ENCODE results near the gene TTC7B.

TTC7B gene

GRCh38 chr14:90641615-90642243 lies 174.5 kb downstream of the TTC7B start:
- no peak for DNase-seq

- DNase-seq: no peak
Observed at GRCh38 chr14:90641168-90641567, 175.1 kb downstream of the TTC7B start.

GRCh38 chr14:90639641-90640040 lies 176.6 kb downstream of the TTC7B start:
- DNase-seq: no peak

- DNase-seq: no peak
Observed at GRCh38 chr14:90632871-90633270, 183.4 kb downstream of the TTC7B start.

GRCh38 chr14:90632451-90632850 lies 183.8 kb downstream of the TTC7B start:
- no peak for DNase-seq

- DNase-seq: no peak
Observed at GRCh38 chr14:90630171-90630806, 185.9 kb downstream of the TTC7B start.

GRCh38 chr14:90629471-90629870 lies 186.8 kb downstream of the TTC7B start:
- DNase-seq: no peak

GRCh38 chr14:90628825-90629224 lies 187.4 kb downstream of the TTC7B start:
- DNase-seq: no peak

GRCh38 chr14:90627478-90627877 lies 188.8 kb downstream of the TTC7B start:
- no peak for DNase-seq

- DNase-seq: no peak
Observed at GRCh38 chr14:90626550-90626949, 189.7 kb downstream of the TTC7B start.

- DNase-seq: no peak
Observed at GRCh38 chr14:90625445-90625844, 190.8 kb downstream of the TTC7B start.

GRCh38 chr14:90624732-90625400 lies 191.4 kb downstream of the TTC7B start:
- no peak for DNase-seq

GRCh38 chr14:90624227-90624626 lies 192.0 kb downstream of the TTC7B start:
- DNase-seq: no peak

GRCh38 chr14:90621201-90621600 lies 195.0 kb downstream of the TTC7B start:
- no peak for DNase-seq

GRCh38 chr14:90620568-90621077 lies 195.6 kb downstream of the TTC7B start:
- DNase-seq: no peak

- DNase-seq: no peak
Observed at GRCh38 chr14:90619911-90620310, 196.3 kb downstream of the TTC7B start.

- no peak for DNase-seq
Observed at GRCh38 chr14:90617961-90618360, 198.3 kb downstream of the TTC7B start.

- no peak for DNase-seq
Observed at GRCh38 chr14:90616881-90617280, 199.3 kb downstream of the TTC7B start.

GRCh38 chr14:90616313-90616712 lies 199.9 kb downstream of the TTC7B start:
- DNase-seq: no peak

GRCh38 chr14:90615517-90616060 lies 200.6 kb downstream of the TTC7B start:
- DNase-seq: no peak

- no peak for DNase-seq
Observed at GRCh38 chr14:90614696-90615516, 201.3 kb downstream of the TTC7B start.

GRCh38 chr14:90613997-90614396 lies 202.2 kb downstream of the TTC7B start:
- DNase-seq: no peak

GRCh38 chr14:90613453-90613852 lies 202.8 kb downstream of the TTC7B start:
- no peak for DNase-seq

Data from activated naive CD4-positive, alpha-beta T cell treated with anti-CD3 and anti-CD28 coated beads, Interleukin-2, amount 50 U/mL, for 16 hours (primary cell).